IPS-18c (cell line): ENCODE measurements around the gene RERE.

Source experiments
- H3K4me3 ChIP-seq: 2 replicates; pipeline ENCODE4 v1.7.0; 2013; ENCODE audit warnings: low read depth, mild to moderate bottlenecking, low read length, moderate library complexity; ENCODE audit not compliant: insufficient read depth
- H3K9me3 ChIP-seq: one replicate; pipeline ENCODE4 v1.6.1; 2013; ENCODE audit warnings: mild to moderate bottlenecking, low read length, moderate library complexity; ENCODE audit not compliant: control insufficient read depth, insufficient read depth

The RERE gene

DNA sequence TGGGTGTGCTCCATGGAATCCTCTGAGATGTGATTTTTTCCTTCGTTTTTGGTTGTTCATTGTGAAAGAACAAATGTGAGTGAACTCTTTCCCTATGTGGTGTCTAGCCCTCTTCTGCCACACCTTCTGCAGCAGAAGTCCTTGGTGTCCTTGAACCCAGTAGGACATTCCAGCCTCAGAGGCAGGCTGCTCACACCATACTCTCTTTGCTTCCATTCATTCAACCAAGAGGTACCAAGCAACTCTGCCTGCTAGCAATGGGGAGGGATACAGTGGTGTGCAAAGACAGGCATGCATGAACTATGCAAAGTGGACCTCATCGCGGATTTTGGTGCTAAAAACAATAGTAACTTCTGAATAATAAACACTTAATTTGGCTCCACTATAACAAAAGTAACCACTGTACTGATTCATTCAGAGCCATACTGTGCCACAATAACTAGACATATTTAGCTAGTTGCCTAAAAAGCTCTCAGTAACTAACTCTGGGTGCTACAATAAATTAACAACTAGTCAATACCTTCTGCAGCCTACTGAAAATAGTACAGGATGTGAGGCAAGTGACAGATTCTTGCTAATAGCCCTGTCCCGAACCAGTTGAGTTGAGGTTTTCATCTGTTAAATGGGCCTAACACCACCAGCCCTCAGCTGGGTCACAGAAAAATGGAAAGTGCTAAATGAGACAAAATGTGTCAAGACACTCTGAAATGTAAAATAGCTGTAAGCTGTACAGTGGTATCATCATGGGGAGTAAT is 344.1 kb downstream of the RERE start:
- H3K4me3 ChIP-seq: no peak overlapping the region
- no peaks in the 10 kb centered on the region for H3K9me3 ChIP-seq

DNA sequence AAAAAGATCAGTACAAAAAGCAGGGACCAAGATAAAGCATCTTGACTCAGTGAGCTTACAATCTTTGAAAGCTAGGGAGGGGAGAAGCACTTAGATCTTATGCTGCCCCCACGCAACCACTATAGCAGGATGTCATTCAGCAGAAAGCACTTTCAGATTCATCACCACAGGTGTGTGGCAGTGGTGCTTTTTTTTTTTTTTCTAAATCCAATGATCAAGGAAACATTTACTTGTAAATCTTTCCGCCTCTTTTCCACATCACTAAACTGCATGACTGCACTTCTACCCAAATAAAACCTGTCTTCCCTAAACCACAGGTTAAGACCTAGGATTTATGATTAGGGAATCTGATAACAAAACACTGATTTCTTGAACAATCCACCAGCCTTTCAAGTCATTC is 344.8 kb downstream of the RERE start:
- Histone ChIP-seq H3K4me3 (no peak overlapping the region), H3K9me3 (no peaks in the 10 kb centered on the region)

GRCh38 chr1:8471451-8471850 is 346.0 kb downstream of the RERE start:
- no peak overlapping the region for H3K4me3 ChIP-seq
- H3K9me3 ChIP-seq: no peaks in the 10 kb centered on the region

DNA sequence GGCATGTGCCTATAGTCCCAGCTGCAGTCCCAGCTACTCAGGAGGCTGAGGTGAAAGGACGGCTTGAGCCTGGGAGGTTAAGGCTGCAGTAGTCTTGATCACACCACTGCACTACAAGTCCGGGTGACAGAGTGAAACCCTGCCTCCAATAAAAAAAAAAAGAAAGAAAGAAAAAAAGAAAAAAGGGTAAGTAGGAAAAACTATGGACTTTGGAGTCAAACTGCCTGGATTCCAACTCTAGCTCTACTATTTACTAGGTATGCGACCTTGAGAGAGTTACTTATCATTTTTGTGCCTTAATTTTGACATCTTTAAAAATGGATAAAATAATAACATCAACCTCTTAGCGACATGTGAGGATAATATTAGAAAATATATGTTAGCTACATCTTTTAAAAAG is 348.7 kb downstream of the RERE start:
- no peaks in the 10 kb centered on the region for H3K9me3 ChIP-seq
- H3K4me3 ChIP-seq: no peak overlapping the region

GRCh38 chr1:8467308-8467707 is 350.1 kb downstream of the RERE start:
- H3K9me3 ChIP-seq: no peaks in the 10 kb centered on the region
- H3K4me3 ChIP-seq: no peak overlapping the region

DNA sequence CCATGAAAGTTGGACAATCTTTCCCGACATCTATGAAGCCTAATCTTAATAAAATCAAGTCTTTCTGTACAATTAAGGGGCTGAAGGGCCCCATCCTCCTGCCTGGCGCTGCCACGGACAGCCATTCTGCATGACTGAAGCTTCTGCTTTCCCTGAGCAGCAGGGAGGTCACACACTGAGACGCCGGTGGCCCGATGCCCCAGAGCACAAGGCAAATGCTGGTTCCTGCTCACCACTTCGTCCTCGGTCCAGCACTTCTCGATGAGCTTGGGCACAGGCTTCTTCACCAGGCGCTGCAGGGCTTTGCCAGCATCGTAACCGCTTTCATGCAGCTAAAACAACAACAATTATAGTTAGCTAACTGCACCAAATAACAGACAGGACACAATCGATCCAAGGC is 351.7 kb downstream of the RERE start:
- no peaks in the 10 kb centered on the region for H3K9me3 ChIP-seq
- H3K4me3 ChIP-seq: no peak overlapping the region

DNA sequence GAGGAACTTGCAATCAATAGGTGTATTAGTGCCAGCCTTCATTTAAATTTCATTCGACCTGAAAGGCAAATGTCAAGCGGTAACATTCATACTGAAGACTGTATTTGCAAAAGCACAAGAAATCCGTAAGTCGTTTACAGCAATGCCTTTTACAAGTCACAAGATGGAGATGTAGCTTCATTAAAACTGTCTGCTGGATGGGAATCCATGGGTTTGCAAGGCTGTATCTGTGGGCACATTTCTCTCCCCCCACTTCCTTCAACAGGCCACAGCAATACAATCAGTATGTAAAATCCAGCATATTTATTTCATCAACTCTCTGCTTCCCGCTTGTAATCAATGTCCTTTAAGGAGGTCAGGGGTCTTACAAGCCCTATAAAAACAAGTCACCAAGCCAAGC is 352.4 kb downstream of the RERE start:
- no peaks in the 10 kb centered on the region for H3K9me3 ChIP-seq
- H3K4me3 ChIP-seq: no peak overlapping the region

DNA sequence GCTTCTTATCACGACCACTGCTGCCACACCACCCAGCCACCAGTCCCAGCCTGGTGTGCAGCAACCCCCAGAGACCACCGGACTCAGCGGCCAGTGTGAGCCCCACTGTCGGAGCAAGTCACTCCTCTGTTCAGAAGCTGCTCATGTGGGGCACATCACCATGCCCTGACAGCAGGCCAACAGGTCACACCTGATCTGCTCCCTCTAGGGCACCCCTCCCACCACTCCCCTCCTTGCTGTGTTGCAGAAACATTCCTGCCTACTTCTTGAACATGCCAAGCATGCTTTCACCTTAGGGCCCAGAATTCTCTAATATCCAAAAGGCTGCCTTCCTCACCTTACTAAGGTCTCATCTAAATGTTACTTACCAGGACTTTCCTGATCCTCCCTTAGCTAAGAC is 353.1 kb downstream of the RERE start:
- no peak overlapping the region for H3K4me3 ChIP-seq

DNA sequence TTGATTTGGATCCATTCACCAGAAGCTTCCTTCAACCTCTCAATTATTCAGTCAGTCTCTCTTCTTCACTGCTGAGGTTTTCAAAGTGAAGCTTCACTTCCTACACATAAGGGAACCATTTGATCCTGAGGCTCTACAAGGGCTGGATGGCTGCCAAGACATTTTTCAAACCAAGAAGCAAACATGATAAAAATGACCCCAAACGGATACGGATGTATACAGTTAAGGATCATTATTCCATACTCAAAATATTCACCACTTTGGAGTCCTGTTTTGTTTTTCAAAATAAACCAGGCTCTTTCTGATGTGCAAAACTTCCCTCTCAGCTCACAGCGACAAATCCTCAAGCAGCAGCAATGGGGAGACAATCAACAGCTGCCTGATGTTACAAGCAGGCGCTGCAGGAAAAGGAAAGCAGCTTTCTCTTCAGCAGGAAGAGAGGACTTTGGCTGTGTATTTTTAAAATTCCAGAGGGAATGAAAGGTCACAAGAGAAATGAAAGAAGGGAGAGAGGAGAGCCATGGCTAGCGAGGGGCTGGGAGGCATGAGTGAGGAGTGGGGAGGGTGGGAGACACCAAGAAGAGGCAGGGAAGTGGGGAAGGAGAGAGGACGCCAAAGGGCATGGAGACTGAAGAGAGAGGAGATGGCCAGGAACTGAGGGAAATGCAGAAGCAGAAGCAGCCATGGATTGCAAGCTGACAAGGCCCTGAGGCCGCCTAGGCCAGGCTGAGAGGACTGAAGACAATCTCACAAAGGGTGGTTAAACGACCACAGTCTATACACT is 354.1 kb downstream of the RERE start:
- H3K9me3 ChIP-seq: no peaks in the 10 kb centered on the region

More for the DNA sequence above, 353.1 kb downstream of the RERE start:
- H3K9me3 ChIP-seq: no peaks in the 10 kb centered on the region

GRCh38 chr1:8462371-8462892 is 355.0 kb downstream of the RERE start:
- H3K9me3 ChIP-seq: no peaks in the 10 kb centered on the region
- H3K4me3 ChIP-seq: no peak overlapping the region

More for the DNA sequence above, 354.1 kb downstream of the RERE start:
- H3K4me3 ChIP-seq: no peak overlapping the region

DNA sequence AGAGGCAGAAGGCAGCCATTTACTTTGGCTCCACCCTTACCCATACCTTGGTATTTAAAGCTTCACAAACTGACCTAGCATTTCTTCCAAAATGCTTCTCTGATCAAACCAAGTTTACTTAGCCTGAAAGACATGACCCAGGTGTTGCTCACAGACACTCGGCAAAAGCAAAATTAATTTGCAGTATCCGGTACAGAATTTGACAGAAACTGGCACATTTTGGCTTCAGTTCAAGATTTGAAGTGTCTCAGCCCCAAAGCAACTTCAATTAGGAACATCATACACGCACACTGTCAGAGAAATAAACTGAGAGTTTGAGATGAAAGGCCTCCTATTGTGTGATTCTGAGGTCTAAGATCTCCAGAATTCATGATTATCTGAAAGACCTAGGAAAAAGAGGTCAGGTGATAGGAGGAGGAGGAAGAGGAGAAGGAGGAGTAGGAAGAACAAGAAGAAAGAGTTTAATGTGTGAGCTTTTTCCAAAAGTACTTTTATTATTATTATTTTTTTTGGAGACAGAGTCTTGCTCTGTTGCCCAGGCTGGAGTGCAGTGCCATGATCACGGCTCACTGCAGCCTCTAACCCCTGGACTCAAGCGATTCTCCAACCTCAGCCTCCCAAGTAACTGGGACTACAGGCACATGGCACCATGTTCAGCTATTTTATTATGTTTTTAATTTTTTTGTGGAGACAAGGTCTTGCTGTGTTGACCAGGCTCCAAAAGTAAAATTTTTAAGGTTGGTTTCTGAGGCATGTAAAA is 355.9 kb downstream of the RERE start:
- no peaks in the 10 kb centered on the region for H3K9me3 ChIP-seq
- H3K4me3 ChIP-seq: no peak overlapping the region

DNA sequence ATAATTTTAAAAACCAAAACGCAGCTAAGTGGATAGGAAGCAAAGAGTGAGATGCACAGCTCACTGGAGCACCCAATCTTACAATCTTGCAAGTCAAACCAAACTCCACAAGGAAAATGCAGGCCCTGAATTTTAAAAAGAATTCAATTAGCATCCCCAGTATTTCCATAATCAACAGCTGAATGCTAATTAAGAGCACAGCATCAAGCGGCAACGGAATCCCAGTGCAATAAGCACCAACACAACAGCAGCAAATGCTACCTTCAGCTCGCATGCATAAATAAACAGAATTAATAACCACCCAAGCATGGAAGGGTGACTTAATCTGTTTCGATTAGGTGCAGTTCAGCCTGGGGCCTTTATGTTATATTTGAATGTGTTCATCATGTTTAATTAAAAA is 356.7 kb downstream of the RERE start:
- Histone ChIP-seq H3K9me3 (no peaks in the 10 kb centered on the region), H3K4me3 (no peak overlapping the region)

- Histone ChIP-seq H3K9me3 (no peaks in the 10 kb centered on the region), H3K4me3 (no peak overlapping the region)
These were observed 357.3 kb downstream of the RERE start for GRCh38 chr1:8460132-8460544.

- Histone ChIP-seq H3K9me3 (no peaks in the 10 kb centered on the region), H3K4me3 (no peak overlapping the region)
These were observed 358.8 kb downstream of the RERE start for GRCh38 chr1:8458607-8459006.

DNA sequence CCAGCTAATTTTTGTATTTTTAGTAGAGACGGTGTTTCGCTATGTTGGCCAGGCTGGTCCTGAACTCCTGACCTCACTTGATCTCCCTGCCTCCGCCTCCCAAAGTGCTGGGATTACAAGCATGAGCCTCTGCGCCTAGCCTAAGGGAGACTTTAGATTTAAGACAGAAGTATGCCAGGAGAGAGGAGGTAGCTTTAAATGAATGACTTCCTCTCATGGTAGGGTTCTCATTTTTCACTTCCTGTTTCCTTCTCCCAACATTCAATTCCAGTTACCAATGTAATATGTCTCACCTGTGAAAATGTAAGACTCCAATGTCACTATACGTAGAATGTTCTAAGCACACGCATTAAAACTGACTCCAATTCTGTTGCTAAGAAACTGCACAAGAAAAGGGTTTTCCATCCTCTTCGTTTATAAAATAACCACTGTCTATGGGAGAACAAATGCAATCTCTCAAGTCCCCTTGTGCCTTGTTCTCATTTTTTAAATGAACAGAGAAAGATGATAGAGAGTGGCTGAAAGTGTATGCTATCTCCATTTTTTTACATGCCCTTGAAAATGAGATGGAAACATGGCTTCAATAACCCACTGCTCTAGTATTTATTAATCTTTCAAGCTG is 359.6 kb downstream of the RERE start:
- Histone ChIP-seq H3K4me3 (no peak overlapping the region), H3K9me3 (peaks cover 2% of the 10 kb centered on the region)

- Histone ChIP-seq H3K9me3 (peaks cover 2% of the 10 kb centered on the region), H3K4me3 (no peak overlapping the region)
These were observed 360.4 kb downstream of the RERE start for GRCh38 chr1:8456991-8457390.

DNA sequence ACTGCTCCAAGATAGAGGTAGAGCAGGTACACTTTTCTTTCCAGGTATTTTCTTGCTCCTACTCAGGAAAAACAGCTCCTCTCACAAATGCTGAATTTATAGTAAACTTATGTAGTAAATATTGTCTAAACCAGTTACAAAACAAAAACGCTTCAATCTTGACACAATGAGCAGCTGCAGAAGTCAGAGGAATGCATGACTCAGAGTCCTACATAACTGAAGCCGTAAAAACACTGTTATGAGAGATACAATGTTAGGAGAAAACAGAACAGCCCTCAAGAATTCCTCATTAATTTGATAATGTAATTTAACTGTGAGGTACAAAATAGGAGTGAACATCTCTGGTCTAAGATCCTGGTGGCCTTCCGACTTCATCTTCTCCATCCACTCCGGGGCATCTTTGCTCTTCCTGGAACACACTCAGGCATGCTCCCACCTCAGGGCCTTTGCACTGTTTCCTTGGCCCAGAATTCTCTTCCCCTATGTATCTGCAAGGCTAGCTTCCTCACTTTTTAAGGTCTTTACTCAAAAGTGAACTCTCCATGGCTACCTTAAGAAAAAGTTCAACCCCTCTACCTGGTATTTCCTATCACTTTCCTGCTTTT is 361.0 kb downstream of the RERE start:
- no peak overlapping the region for H3K4me3 ChIP-seq
- peaks cover 2% of the 10 kb centered on the region for H3K9me3 ChIP-seq
